HG03045 (cell line): Measurements from ENCODE around the gene SOWAHC.
"Not testable (repeated sequence)": the region's sequence is repeated elsewhere in the genome, so short reads cannot be mapped to it uniquely, and the experiment has no call there.

Experiments used
- ATAC-seq: cut with Tn5 transposase; IDR thresholded peaks from one replicate; pipeline ENCODE4 v1.9.1; 2021; ENCODE audit warnings: mild to moderate bottlenecking, moderate library complexity; ENCODE audit not compliant: unreplicated experiment

SOWAHC gene

DNA sequence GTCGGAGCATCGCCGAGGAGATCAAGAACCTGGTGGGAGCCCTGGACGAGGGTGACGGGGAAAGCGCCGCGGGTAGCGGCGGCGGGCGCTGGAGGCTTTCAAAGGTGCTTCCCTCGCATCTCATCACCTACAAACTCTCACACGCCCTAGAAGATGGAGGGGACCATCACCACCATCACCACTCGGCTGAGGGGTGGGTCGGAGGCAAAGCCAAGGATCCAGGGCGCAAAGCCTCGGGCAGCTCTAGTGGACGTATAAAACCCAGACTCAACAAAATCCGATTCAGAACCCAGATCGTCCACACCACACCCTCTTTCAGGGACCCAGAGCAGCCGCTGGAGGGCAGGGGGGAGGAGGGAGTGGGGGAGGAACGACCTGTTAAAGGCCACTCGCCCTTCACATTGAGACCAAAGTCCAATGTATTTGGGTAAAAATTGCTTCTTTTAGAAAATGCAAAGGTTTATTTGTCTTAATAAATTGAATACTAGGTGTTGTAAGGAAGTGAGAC, 1.5 kb downstream of the SOWAHC start:
- ATAC-seq, result no peak

DNA sequence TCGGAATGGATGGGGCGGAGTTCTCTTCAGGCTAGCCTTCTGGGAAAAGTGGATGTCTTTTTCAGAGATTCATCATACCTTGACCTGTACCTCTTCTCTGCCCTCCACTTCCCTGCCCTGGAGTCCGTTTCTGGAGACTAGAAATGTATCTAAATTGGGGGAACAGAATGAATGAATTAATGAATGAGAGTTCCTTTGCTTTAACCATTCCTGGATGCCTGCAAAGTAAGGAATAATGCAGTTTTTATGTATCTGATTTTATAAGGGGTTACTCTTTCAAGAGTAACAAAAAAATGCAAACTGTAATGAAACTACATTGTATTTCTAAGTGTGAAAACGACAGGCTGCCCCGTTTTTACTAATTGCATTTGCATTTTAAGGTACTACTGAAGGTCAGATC, 2.0 kb downstream of the SOWAHC start:
- no peak for ATAC-seq

DNA sequence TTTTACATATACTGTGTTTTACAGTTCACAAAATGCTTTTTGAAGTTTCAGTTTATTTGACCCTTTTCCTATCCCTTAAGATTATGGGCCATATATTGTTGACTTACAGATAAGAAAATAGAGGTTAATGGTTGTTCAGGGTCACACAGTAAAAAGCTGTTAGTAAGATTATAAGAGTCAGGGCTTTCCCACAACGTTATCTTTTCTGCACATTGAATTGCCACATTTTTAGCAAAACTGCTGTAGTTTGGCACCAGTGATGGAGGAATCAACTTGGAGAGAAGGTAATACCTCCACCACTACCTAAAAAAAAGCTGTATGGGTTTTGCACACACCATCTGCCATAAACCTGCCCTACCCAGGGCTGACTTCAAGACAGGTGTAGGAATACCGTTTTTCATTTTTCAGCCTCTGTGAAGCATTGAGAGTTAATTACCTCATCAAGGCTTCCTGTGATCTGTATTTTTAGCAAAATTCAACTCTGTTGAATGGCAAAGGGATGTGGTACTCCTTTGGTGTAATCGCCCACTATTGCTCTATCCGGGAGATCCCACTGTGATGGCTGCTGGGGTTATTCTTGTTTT, 5.0 kb downstream of the SOWAHC start:
- no peak for ATAC-seq

- ATAC-seq, result no peak
Observed at GRCh38 chr2:109623297-109623696, 9.1 kb downstream of the SOWAHC start.

GRCh38 chr2:109623923-109624322, 9.8 kb downstream of the SOWAHC start:
- ATAC-seq, result no peak

DNA sequence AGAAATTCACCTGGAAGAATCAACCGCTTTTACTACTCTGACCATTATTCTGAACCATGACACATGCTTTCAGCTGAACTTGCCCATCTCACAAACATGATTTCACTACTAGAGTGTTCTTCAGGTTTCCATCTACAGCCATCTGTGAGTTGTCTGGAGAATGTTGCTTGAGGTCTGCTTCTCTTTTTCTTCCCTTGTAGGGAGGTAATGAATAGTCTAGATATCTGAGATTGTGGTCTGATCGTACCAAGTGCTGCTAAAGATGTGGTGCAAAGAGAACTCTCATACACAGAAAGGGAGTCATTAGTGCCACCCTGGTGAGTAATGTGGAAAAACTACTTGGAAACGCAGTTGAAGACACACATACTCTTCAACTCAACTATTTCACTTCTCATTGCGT, 10.2 kb downstream of the SOWAHC start:
- ATAC-seq, result no peak

- ATAC-seq, result not testable (repeated sequence)
Observed at GRCh38 chr2:109628321-109628720, 14.2 kb downstream of the SOWAHC start.

- no peak for ATAC-seq
Observed at GRCh38 chr2:109629867-109630266, 15.7 kb downstream of the SOWAHC start.

GRCh38 chr2:109630441-109631430, 16.6 kb downstream of the SOWAHC start:
- ATAC-seq, result no peak

DNA sequence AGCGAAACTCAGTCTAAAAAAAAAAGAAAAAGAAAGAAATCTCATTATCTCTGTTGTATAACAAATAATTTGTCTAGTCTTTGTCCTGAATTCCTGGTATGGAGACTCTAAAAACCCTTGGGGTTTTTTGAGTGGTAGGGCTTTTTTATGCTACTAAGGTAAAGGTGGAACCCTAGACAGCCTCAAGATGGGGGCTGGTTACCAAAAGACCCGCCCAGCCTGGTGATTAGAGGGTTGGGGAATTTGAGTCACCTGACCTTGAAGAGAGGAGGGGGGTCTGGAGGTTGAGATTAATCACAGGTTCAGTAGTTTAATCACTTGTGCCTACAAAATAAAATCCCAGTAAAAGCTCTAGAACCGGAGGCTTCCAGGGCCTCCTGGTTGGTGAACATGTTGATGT, 17.6 kb downstream of the SOWAHC start:
- no peak for ATAC-seq

DNA sequence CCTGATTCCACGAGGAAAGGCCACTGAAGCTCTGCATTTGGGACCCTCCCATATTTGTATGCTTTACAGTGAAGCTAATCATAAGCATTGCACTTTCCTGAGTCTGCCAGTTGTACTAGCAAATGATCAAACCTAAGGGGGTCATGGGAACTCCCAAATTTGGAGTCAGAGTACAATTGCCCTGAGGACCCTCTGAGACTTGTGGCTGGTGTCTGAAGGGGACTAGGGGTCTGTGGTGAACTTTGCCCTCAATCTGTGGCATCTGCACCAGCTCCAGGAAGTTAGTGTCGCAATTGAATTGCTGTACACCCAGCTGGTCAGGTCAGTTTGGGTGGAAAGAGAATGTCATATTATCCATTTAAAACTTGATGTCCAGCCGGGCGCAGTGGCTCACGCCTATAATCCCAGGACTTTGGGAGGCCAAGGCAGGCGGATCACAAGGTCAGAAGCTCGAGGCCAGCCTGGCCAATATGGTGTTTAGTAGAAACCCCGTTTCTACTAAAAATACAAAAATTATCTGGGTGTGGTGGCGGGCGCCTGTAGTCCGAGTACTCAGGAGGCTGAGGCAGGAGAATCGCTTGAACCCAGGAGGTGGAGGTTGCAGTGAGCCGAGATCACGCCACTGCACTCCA, 18.1 kb downstream of the SOWAHC start:
- no peak for ATAC-seq

DNA sequence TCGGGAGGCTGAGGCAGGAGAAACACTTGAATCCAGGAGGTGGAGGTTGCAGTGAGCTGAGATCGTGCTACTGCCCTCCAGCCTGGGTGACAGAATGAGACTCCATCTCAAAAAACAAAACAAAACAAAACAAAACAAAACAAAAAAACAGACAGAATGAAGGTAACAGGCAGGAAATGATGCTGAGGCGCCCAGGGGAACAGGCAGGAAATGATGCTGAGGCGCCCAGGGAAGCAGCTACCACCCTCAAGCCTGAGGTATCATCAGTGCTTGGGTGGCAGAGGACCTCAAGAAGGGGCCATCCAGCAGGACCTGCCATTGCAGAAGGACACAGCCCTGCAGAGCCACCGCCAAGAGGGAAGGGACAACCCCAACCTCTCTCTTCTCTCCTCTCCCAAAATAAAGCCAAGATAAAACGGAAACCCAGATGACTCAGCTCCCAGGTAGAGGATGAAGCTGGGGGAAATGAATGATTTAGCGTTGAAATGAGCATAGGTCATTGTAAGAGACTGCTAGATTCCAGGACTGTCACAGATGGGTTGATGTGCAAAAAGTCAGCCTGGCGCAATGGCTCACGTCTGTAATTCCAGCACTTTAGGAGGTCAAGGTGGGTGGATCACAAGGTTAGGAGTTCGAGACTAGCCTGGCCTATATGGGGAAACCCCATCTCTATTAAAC, 19.3 kb downstream of the SOWAHC start:
- no peak for ATAC-seq

DNA sequence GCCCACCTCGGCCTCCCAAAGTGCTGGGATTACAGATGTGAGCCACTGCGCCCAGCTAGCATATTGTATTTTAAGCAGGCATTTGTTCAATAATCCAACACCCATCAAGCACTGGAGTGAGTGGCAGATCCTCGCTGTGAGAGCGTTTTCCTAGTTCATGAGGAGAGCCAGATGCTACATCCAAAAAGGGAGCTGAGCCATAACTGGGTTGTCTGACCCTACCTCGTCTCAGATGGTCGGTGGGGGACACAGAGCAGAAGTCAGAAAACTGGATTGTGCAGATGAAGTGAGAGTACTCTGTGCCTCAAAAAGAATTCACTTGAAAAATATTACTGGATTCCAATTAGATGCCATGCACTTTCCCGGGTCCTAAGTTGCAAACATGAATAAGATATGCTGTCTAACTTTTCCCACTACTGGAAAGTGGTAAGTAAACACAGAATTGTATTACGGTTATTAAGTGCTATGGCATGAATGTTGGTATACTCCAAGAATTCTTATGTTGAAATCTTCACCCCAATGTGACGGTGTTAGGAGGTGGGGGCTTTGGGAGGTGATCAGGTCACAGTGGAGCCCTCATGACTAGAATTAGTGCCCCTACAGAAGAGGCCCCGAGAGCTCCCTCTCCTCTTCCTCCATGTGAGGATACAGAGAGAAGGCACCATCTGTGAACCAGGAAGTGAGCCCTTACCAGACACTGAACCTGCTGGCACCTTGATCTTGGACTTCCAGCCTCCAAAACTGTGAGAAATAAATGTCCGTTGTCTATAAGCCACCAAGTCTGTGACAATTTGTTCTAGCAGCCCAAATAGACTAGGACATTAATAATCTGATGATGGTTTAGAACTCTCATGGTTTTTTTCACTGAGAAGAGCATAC, 21.5 kb downstream of the SOWAHC start:
- ATAC-seq, result no peak

DNA sequence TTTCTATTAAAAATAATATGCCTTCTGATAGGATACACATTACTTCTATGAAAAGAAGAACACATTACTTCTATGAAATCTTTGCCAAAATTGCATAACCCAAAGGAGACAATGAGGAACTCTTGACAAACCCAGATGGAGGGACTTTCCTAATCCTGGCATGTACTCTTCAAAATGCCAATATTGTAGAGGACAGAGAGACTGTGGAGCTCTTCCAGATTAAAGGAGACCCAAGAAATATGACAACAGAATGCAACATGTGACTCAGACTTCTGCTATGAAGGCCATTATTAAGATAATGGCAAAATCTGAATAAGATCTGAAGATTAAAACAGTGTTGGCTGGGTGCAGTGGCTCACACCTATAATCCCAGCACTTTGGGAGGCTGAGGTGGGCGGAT, 22.2 kb downstream of the SOWAHC start:
- no peak for ATAC-seq

GRCh38 chr2:109637749-109638570, 23.8 kb downstream of the SOWAHC start:
- ATAC-seq, result peak; percentile 69

GRCh38 chr2:109638795-109639194, 24.6 kb downstream of the SOWAHC start:
- ATAC-seq, result no peak

DNA sequence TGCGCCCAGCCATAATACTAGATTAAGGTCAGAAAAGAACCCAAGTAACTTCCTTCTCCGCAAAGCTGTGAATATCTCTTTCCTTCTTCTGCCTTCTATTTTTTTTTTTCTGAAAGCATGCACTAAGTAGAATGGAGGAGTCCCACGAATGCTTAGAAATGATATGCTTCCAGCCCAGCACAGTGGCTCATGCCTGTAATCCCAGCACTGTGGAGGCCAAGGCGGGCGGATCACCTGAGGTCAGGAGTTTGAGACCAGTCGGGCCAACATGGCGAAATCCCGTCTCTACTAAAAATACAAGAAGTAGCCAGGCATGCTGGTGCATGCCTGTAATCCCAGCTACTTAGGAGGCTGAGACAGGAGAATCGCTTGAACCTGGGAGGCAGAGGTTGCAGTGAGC, 25.8 kb downstream of the SOWAHC start:
- not testable (repeated sequence) for ATAC-seq

DNA sequence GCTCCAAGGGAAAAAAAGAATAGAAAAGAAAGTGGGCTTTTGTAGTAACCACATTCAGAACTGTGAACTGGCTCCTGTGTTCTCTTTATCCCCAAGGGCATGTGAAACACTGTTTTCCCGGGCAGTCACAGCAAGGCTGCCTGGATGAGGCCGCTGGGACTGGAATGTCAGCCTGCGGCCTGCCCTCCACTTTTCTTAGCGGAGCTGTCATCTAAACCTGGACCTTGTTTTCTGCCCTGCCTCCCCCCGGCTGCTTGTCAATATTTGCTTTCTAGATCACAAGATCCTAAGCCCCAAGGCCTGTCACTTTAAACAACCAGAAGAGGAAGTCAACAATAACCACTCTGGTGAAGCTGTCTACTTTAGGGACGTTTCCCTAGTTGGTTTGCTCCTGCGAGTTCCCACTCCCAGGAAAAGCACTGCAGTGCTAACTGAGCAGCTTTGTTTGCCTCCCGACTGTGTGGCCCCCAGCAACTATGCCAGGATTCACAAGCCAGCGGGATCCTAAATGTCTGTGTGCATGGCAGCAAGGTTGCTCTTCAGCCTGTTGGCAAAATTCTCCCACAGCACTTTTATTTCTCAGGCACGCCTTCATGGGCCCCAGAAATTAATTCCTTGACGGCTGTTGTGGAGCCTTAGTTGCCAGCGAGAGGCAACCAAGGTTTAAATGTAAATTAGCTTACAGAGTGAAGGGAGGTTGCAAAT, 30.6 kb downstream of the SOWAHC start:
- ATAC-seq, result no peak
